Activated naive CD8-positive, alpha-beta T cell (primary cell): ENCODE measurements around the gene FAM53B.
"Not testable (repeated sequence)": the region's sequence is repeated elsewhere in the genome, so short reads cannot be mapped to it uniquely, and the experiment has no call there.

Source experiments
- H3K27ac Mint-ChIP-seq: one replicate; pipeline ENCODE4 v1.8.0; 2021; ENCODE audit warnings: mixed read lengths
- H3K27me3 Mint-ChIP-seq: one replicate; pipeline ENCODE4 v1.8.0; 2021; ENCODE audit warnings: mixed read lengths
- H3K36me3 Mint-ChIP-seq: one replicate; pipeline ENCODE4 v1.8.0; 2021; ENCODE audit warnings: mixed read lengths
- H3K4me1 Mint-ChIP-seq: one replicate; pipeline ENCODE4 v1.8.0; 2021; ENCODE audit warnings: low read depth, mixed read lengths
- H3K4me3 Mint-ChIP-seq: one replicate; pipeline ENCODE4 v1.8.0; 2021; ENCODE audit warnings: mild to moderate bottlenecking, mixed read lengths
- H3K9me3 Mint-ChIP-seq: one replicate; pipeline ENCODE4 v1.8.0; 2021; ENCODE audit warnings: low read depth, mixed read lengths

FAM53B gene, protein sequence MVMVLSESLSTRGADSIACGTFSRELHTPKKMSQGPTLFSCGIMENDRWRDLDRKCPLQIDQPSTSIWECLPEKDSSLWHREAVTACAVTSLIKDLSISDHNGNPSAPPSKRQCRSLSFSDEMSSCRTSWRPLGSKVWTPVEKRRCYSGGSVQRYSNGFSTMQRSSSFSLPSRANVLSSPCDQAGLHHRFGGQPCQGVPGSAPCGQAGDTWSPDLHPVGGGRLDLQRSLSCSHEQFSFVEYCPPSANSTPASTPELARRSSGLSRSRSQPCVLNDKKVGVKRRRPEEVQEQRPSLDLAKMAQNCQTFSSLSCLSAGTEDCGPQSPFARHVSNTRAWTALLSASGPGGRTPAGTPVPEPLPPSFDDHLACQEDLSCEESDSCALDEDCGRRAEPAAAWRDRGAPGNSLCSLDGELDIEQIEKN

GRCh38 chr10:124744102-124745050, at the start of gene FAM53B:
Gene FAM53B (minus strand): TSS chr10:124744378. CDS start chr10:124706713, 37,665 bp downstream.
- no peaks in the 10 kb centered on the region for H3K27me3 Mint-ChIP-seq
- peaks cover 54% of the 10 kb centered on the region for H3K4me1 Mint-ChIP-seq
- peak within 1 kb of the TSS; percentile 95 for H3K4me3 Mint-ChIP-seq
- H3K9me3 Mint-ChIP-seq: no peaks in the 10 kb centered on the region
- peaks cover 3% of the 10 kb centered on the region for H3K36me3 Mint-ChIP-seq
- peak within 1 kb of the TSS; percentile 84 for H3K27ac Mint-ChIP-seq

DNA sequence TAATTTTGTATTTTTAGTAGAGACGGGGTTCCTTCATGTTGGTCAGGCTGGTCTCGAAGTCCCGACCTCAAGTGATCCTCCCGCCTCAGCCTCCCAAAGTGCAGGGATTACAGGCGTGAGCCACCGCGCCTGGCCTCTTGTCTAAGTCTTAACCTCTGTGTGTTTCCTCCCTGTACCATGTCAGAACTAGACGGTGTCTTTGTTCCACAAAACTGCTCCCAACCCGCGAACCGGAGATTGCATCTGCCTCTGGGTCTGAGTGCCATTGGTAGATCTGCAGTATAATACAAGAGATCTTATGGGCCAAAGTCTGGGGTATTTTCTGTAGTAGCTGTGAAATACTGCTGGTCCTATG, 48.8 kb upstream of the FAM53B start:
- Mint-ChIP-seq H3K27ac (no peak overlapping the region), H3K36me3 (peaks cover 3% of the 10 kb centered on the region), H3K4me3 (peak overlapping the region; percentile 98), H3K4me1 (peaks cover 19% of the 10 kb centered on the region), H3K9me3 (no peaks in the 10 kb centered on the region), H3K27me3 (no peaks in the 10 kb centered on the region)

DNA sequence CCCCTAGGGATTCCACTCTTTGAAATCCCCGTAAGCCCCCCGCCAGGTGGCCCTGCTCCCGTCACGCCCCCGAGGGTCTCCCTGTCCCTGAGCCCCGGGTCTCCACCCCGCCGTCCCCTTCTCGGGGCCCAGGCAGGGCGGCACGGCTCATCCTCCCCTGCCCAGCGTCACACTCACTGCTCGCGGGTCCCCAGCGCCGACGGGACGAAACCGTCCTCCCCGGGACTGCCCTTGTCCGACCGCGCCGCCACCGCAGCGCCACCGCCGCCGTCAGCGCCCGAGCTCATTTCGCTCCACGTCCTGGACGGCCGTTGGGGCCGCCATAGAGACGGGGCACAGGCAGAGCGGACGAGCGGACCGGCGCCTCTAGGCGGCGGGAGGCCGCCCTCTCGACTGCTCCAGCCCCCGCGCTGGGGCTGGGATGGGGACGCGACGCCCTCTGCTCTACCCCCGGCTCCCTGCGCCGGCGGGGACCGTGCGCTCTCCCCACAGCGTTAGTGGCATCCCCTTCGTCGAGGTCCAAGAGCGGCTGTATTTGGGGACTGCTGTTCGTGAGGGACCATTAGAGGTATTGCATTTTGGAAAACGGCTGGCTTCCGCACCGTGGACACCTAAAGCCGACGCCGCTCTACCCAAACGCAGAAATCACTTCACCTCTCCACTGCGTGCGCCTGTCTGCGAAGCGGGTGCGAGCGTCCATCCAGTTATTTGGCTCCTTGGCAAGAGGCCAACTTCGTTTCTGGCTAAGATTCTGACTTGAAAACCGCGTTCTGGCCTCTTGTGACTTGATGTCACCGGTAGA, 47.6 kb upstream of the FAM53B start, which contains the start of gene EEF1AKMT2:
TSS of gene EEF1AKMT2 (minus strand) at position 341 of the 802 bp plus-strand sequence. CDS start at position 287, 54 bp downstream.
- peaks cover 19% of the 10 kb centered on the region for H3K4me1 Mint-ChIP-seq
- H3K36me3 Mint-ChIP-seq: peaks cover 3% of the 10 kb centered on the region

DNA sequence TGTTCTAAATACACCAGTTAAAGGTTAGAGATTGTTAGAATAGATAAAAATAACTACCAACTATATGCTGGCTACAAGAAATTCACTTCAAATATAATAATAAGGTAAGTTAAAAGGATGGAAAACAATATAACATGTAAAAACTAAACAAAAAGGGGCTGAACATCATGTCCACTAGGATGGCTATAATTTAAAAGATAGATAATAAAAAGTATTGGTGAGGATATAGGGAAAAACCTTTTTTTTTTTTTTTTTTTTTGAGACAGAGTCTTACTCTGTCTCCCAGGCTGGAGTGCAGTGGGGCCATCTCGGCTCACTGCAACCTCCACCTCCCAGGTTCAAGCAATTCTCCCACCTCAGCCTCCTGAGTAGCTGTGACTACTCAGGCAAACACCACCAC, 38.7 kb upstream of the FAM53B start:
- H3K4me1 Mint-ChIP-seq, H3K4me3 Mint-ChIP-seq, H3K27ac Mint-ChIP-seq, H3K27me3 Mint-ChIP-seq, H3K36me3 Mint-ChIP-seq, H3K9me3 Mint-ChIP-seq: not testable (repeated sequence)

More for the DNA sequence above, 47.6 kb upstream of the FAM53B start, which contains the start of gene EEF1AKMT2:
- peak within 1 kb of the TSS; percentile 98 for H3K4me3 Mint-ChIP-seq
- no peaks in the 10 kb centered on the region for H3K9me3 Mint-ChIP-seq
- no peaks in the 10 kb centered on the region for H3K27me3 Mint-ChIP-seq
- H3K27ac Mint-ChIP-seq: peak within 1 kb of the TSS; percentile 97

DNA sequence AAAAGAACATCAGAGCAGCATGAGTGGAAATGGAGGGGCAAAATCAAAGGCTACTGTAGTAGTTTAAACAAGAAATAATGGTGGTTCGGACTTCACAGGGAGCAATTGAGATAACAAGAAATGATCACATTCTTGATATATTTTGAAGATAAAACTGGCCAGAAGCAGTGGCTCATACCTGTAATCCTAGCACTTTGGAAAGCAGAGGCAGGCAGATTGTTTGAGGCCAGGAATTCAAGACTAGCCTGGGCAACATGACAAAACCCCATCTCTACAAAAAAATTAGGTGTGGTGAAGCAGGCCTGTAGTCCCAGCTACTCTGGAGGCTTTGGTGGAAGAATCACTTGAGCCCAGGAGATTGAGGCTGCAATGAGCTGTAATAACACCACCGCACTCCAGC, 24.6 kb upstream of the FAM53B start:
- Mint-ChIP-seq H3K27me3 (no peaks in the 10 kb centered on the region), H3K27ac (no peak overlapping the region), H3K9me3 (no peaks in the 10 kb centered on the region), H3K4me1 (peaks cover 2% of the 10 kb centered on the region), H3K36me3 (peaks cover 24% of the 10 kb centered on the region), H3K4me3 (no peak overlapping the region)

GRCh38 chr10:124765256-124765655, 21.1 kb upstream of the FAM53B start:
- Mint-ChIP-seq H3K27ac (no peak overlapping the region), H3K4me1 (peaks cover 2% of the 10 kb centered on the region), H3K27me3 (no peaks in the 10 kb centered on the region), H3K4me3 (no peak overlapping the region), H3K36me3 (peaks cover 17% of the 10 kb centered on the region), H3K9me3 (no peaks in the 10 kb centered on the region)

DNA sequence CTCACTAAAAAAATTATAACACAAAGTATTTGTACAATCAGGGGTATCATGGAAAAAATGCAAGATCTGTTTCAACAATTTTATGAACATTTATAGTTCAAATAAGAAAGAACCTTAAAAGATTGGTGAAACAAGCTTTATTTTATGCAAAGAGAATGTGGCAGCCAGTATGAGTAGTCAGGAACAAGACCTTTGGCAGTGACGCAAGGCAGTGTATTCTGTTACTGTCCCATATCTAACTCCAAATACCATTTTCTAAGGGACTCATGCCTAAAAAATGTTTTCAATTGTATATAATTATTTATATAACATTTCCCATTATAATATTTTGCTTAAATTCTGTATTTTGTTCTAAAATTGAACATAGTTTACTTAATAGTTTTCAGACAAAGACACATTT, 19.1 kb upstream of the FAM53B start:
- Mint-ChIP-seq H3K4me1 (peaks cover 2% of the 10 kb centered on the region), H3K36me3 (peaks cover 17% of the 10 kb centered on the region), H3K27me3 (no peaks in the 10 kb centered on the region), H3K4me3 (no peak overlapping the region), H3K27ac (no peak overlapping the region), H3K9me3 (no peaks in the 10 kb centered on the region)

DNA sequence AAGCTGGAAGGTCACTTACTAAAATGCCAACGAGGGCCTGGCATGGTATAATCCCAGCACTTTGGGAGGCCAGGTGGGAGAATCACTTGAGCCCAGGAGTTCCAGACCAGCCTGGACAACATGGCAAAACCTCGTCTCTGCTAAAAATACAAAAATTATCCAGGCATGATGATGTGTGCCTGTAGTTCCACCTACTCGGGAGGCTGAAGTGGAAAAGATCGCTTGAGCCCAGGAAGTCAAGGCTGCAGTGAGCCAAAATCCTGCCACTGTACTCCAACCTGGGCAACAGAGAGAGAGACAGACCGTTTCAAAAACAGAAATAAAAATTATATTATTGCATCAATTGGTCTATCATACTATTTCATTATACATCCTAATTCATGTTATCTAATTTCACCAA, 18.1 kb upstream of the FAM53B start:
- no peaks in the 10 kb centered on the region for H3K27me3 Mint-ChIP-seq
- peaks cover 17% of the 10 kb centered on the region for H3K36me3 Mint-ChIP-seq
- H3K4me3 Mint-ChIP-seq: no peak overlapping the region
- peaks cover 2% of the 10 kb centered on the region for H3K4me1 Mint-ChIP-seq
- H3K27ac Mint-ChIP-seq: no peak overlapping the region
- no peaks in the 10 kb centered on the region for H3K9me3 Mint-ChIP-seq

- H3K27me3 Mint-ChIP-seq: no peaks in the 10 kb centered on the region
- H3K9me3 Mint-ChIP-seq: no peaks in the 10 kb centered on the region
- H3K4me3 Mint-ChIP-seq: no peak overlapping the region
- no peak overlapping the region for H3K27ac Mint-ChIP-seq
- peaks cover 12% of the 10 kb centered on the region for H3K36me3 Mint-ChIP-seq
- no peaks in the 10 kb centered on the region for H3K4me1 Mint-ChIP-seq
Measured at GRCh38 chr10:124756156-124756903, 12.2 kb upstream of the FAM53B start.

DNA sequence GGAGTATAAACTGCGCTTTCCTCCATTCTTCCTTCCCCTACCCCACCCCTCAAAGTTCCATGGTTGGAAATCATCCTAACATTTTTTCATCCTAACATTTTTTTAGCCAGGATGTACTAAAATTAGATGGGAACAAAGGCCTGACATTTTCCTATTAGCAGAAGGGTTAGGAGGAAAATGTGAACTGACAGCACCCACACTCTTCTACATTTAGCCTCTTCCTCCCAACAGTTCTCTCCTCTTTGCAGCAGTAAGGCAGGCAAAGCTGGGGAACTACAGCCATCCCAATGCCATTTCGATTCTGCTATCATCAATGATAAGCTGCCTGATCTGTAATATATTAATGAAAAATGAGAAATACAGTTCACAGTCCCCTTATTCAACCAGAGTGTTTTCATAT, 11.4 kb upstream of the FAM53B start:
- no peaks in the 10 kb centered on the region for H3K4me1 Mint-ChIP-seq
- H3K27ac Mint-ChIP-seq: no peak overlapping the region
- no peaks in the 10 kb centered on the region for H3K9me3 Mint-ChIP-seq
- H3K36me3 Mint-ChIP-seq: peaks cover 11% of the 10 kb centered on the region
- no peak overlapping the region for H3K4me3 Mint-ChIP-seq
- H3K27me3 Mint-ChIP-seq: no peaks in the 10 kb centered on the region

- no peak overlapping the region for H3K4me3 Mint-ChIP-seq
- H3K4me1 Mint-ChIP-seq: peaks cover 4% of the 10 kb centered on the region
- H3K27me3 Mint-ChIP-seq: no peaks in the 10 kb centered on the region
- H3K36me3 Mint-ChIP-seq: peaks cover 4% of the 10 kb centered on the region
- no peaks in the 10 kb centered on the region for H3K9me3 Mint-ChIP-seq
- no peak overlapping the region for H3K27ac Mint-ChIP-seq
Measured at GRCh38 chr10:124754227-124754626, 10.0 kb upstream of the FAM53B start.

GRCh38 chr10:124748953-124749645, 4.9 kb upstream of the FAM53B start:
- Mint-ChIP-seq H3K9me3 (no peaks in the 10 kb centered on the region), H3K4me3 (peak overlapping the region; percentile 27), H3K4me1 (peaks cover 22% of the 10 kb centered on the region), H3K36me3 (peaks cover 3% of the 10 kb centered on the region), H3K27me3 (no peaks in the 10 kb centered on the region), H3K27ac (peak overlapping the region; percentile 68)

- Mint-ChIP-seq H3K9me3 (no peaks in the 10 kb centered on the region), H3K4me3 (no peak overlapping the region), H3K4me1 (peaks cover 22% of the 10 kb centered on the region), H3K27ac (no peak overlapping the region), H3K36me3 (peaks cover 3% of the 10 kb centered on the region), H3K27me3 (no peaks in the 10 kb centered on the region)
Measured at GRCh38 chr10:124748166-124748565, 4.0 kb upstream of the FAM53B start.
